PC-9 (cell line): ENCODE data around the gene ABAT. TPM values are rescaled to one million over a fixed set of nuclear protein-coding genes. Genes with fewer than 3 reads are reported as not detected.

Experiments
- BruUV-seq: library from RNA; stranded (reverse); fragments of 400-500 nt; replicated peaks from 2 replicates; lab custom pipeline; 2021; lab: Mats Ljungman, UMichigan
- CTCF ChIA-PET: fragments of 300-600 bp; sonication (Branson Sonifier 250); formaldehyde crosslinking; loops from one replicate; lab custom pipeline; 2022; ENCODE audit warnings: antibody characterized with exemption; lab: Charles Lee
- POLR2A ChIA-PET: fragments of 300-600 bp; sonication (Branson Sonifier 250); formaldehyde crosslinking; loops from one replicate; lab custom pipeline; 2022; ENCODE audit warnings: antibody characterized with exemption; ENCODE audit not compliant: unreplicated experiment; lab: Charles Lee
- DNase-seq, 2 experiments: peaks; one replicate each; pipeline versions ENCODE4 v3.0.0 to v3.0.0-alpha.2; 2015 to 2022; ENCODE audit warnings: mixed read lengths in 1 of 2
- H2AFZ ChIP-seq: fragments of 200-600 bp; sonication (generic); 2 replicates; pipeline ENCODE4 v1.8.1; 2017; ENCODE audit warnings: antibody characterized with exemption
- H3F3A ChIP-seq: fragments of 200-600 bp; sonication (generic); 2 replicates; pipeline ENCODE4 v1.8.1; 2017; ENCODE audit warnings: antibody characterized with exemption, mild to moderate bottlenecking, low read depth; ENCODE audit not compliant: insufficient read depth
- H3K27ac ChIP-seq: fragments of 200-600 bp; sonication (generic); 2 replicates; pipeline ENCODE4 v1.6.1; 2016; ENCODE audit warnings: mixed run types
- H3K27me3 ChIP-seq: fragments of 200-600 bp; sonication (generic); 2 replicates; pipeline ENCODE4 v1.6.1; 2016; ENCODE audit warnings: low read depth, mixed run types; ENCODE audit not compliant: insufficient read depth
- H3K36me3 ChIP-seq: fragments of 200-600 bp; sonication (generic); 2 replicates; pipeline ENCODE4 v1.6.1; 2016; ENCODE audit warnings: low read depth, mixed run types
- H3K4me1 ChIP-seq: fragments of 200-600 bp; sonication (generic); replicated peaks from 2 replicates; pipeline ENCODE4 v1.6.1; 2016; ENCODE audit warnings: mixed run types; ENCODE audit not compliant: insufficient read depth
- H3K4me2 ChIP-seq: fragments of 200-600 bp; sonication (generic); 2 replicates; pipeline ENCODE4 v1.6.1; 2017; ENCODE audit warnings: mixed run types
- H3K4me3 ChIP-seq: fragments of 200-600 bp; sonication (generic); 2 replicates; pipeline ENCODE4 v1.6.1; 2016; ENCODE audit warnings: mixed run types
- H3K79me2 ChIP-seq: fragments of 200-600 bp; sonication (generic); 2 replicates; pipeline ENCODE4 v1.6.1; 2017; ENCODE audit warnings: low read depth, mixed run types
- H3K9me2 ChIP-seq: fragments of 200-600 bp; sonication (generic); 2 replicates; pipeline ENCODE4 v1.8.1; 2017; ENCODE audit warnings: mild to moderate bottlenecking; ENCODE audit not compliant: insufficient read depth
- H3K9me3 ChIP-seq: fragments of 200-600 bp; sonication (generic); 2 replicates; pipeline ENCODE4 v1.8.1; 2016; ENCODE audit warnings: low read depth; ENCODE audit not compliant: insufficient read depth
- H4K20me1 ChIP-seq: fragments of 200-600 bp; sonication (generic); 2 replicates; pipeline ENCODE4 v1.8.1; 2017; ENCODE audit not compliant: insufficient read depth
- CTCF ChIP-seq: fragments of 200-600 bp; sonication (generic); conservative IDR thresholded peaks from 2 replicates; pipeline ENCODE4 v1.6.1; 2017; ENCODE audit warnings: mixed run types, antibody characterized with exemption, mild to moderate bottlenecking, moderate library complexity
- EZH2 ChIP-seq: fragments of 200-600 bp; sonication (generic); IDR thresholded peaks from 2 replicates; pipeline ENCODE4 v1.8.0; 2017; ENCODE audit warnings: antibody characterized with exemption, low read depth
- intact Hi-C: fragments of 100-400 bp; cut with micrococcal nuclease; formaldehyde crosslinking; loops from one replicate; pipeline ENCODE4 v1.10.0; 2022; ENCODE audit not compliant: unreplicated experiment
- total RNA-seq: library from RNA; stranded (reverse); gene quantifications from 2 replicates; pipeline ENCODE4 v1.2.3, GENCODE V29; 2021

The ABAT gene
- total RNA-seq, 1 experiment from 2014 or later = 12.9 TPM

DNA sequence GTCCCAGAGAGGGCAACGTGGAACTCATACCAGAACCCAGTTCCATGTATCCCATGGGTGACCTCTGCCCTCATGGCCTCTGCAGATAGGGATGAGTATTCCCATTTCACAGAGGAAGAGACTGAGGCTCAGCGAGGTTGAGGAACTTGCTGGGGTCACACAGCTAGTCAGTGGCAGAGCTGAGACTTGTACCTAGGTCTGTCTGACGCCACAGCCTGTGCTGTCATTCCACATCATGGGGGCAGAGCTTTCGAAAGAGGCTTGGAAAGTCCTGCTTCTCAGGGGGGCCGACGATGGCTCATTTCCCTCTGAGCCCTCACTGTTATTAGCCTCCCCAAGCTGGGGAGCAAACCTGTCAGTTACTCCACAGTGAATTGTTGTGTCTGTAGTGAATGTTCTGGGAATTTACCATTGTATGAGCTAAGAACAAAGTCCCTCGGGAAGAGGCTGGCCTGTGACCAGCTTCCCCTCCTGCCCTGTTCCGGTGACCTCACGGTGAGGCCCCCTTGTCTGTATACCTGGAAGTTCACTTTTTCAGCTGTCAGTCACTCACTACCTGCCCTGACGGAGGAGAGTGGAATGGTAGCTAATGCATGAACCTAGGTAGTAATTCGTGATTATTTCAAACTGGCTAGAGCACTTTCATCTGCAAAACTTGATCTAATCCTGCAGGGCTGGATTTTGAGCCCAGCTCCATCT is 44.0 kb upstream of the ABAT start:
- no peaks in the 10 kb centered on the region for H3K27me3 ChIP-seq
- H3K79me2 ChIP-seq = no peaks in the 10 kb centered on the region
- no peak overlapping the region for H3K4me3 ChIP-seq
- no peaks in the 10 kb centered on the region for H3F3A ChIP-seq
- H3K27ac ChIP-seq = no peak overlapping the region
- no peak overlapping the region for H2AFZ ChIP-seq
- no peaks in the 10 kb centered on the region for H4K20me1 ChIP-seq
- no peaks in the 10 kb centered on the region for H3K9me2 ChIP-seq
- ChIA-PET CTCF (no interaction called here), POLR2A (no interaction called here)
- no peak for DNase-seq
- H3K9me3 ChIP-seq = no peaks in the 10 kb centered on the region
- no peaks in the 10 kb centered on the region for H3K4me1 ChIP-seq
- TF ChIP-seq CTCF (no peak), EZH2 (no peak)
- no TSS peak for BruUV-seq
- H3K36me3 ChIP-seq = peaks cover 9% of the 10 kb centered on the region; the same call in 1 of the 2 replicates
- intact Hi-C loops = no loop called here
- H3K4me2 ChIP-seq = no peak overlapping the region

DNA sequence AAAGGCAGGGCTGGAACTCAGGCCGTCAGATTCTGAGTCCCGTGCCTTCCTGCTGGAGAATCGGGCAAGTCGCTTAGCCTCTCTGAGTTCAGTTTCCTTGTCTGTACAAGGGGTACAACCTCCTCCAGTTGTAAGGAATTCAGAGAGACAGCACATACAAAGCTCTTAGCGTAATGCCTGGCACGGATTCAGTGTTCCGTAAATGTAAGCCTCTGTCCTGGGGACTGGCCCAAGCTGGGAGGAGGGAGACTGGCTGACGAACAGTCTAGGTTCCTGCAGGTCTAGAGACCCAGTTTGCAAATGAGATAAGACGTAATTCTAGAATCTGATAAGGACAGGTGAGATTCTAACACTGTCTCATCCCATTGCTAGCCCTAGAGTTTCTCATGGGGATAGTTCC is 43.0 kb upstream of the ABAT start:
- intact Hi-C loops = no loop called here
- no peaks in the 10 kb centered on the region for H3F3A ChIP-seq
- no peaks in the 10 kb centered on the region for H3K27me3 ChIP-seq
- H3K79me2 ChIP-seq = no peaks in the 10 kb centered on the region
- no peaks in the 10 kb centered on the region for H3K9me2 ChIP-seq
- H3K27ac ChIP-seq = no peak overlapping the region
- H3K9me3 ChIP-seq = no peaks in the 10 kb centered on the region
- POLR2A ChIA-PET = no interaction called here
- BruUV-seq = no TSS peak
- no peak for DNase-seq
- no peaks in the 10 kb centered on the region for H4K20me1 ChIP-seq
- H3K4me1 ChIP-seq = no peaks in the 10 kb centered on the region
- no peak overlapping the region for H2AFZ ChIP-seq
- H3K4me2 ChIP-seq = no peak overlapping the region
- CTCF ChIA-PET = no interaction called here
- H3K4me3 ChIP-seq = no peak overlapping the region
- H3K36me3 ChIP-seq = peaks cover 5% of the 10 kb centered on the region; the same call in 1 of the 2 replicates
- TF ChIP-seq EZH2 = no peak
- no peak for TF ChIP-seq CTCF

GRCh38 chr16:8631818-8632465 is 42.5 kb upstream of the ABAT start:
- Histone ChIP-seq H3K4me2 (no peak overlapping the region), H3K79me2 (no peaks in the 10 kb centered on the region), H2AFZ (no peak overlapping the region), H3K4me3 (no peak overlapping the region), H3F3A (no peaks in the 10 kb centered on the region), H3K9me3 (no peaks in the 10 kb centered on the region), H4K20me1 (no peaks in the 10 kb centered on the region), H3K27me3 (no peaks in the 10 kb centered on the region), H3K27ac (no peak overlapping the region), H3K9me2 (no peaks in the 10 kb centered on the region), H3K4me1 (no peaks in the 10 kb centered on the region), H3K36me3 (peaks cover 5% of the 10 kb centered on the region; the same call in 1 of the 2 replicates)
- POLR2A ChIA-PET = no interaction called here
- CTCF ChIA-PET = no interaction called here
- no peak for TF ChIP-seq CTCF
- TF ChIP-seq EZH2 = no peak
- BruUV-seq = no TSS peak
- no peak for DNase-seq
- intact Hi-C loops = no loop called here
